Fibroblast of upper back skin (primary cell): Measurements from ENCODE around the gene ZSWIM8.
"Not testable (repeated sequence)": the region's sequence is repeated elsewhere in the genome, so short reads cannot be mapped to it uniquely, and the experiment has no call there.

Source experiments
- DNase-seq: peaks from one replicate; pipeline ENCODE4 v3.0.0-alpha.2; 2013

ZSWIM8 gene

DNA sequence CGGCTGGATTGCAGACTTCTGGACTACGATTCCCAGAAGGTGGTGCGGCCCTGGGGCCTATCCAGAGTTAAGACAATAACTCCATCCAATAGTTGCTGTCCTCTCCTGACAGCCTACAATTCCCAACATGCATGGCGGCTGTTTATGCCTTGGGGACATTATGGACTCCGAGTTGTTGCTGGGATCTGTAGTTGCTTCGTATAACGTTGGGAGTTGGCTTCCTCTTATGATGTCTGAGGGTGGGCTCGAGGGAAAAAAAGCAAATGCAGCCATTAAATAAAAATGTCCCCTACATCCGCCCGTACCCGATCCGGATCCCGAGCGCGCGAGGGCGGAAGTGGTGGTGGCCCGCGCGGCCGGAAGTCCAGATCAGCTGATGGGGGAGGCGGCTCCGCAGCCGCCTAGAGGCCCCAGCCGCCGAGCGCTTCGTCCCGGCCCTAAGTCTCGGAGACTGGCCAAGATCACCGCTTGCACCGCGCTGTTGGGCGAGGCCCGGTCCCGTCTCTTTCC is at the start of gene ZSWIM8:
Gene ZSWIM8, plus strand, starts transcription at position 396 of the 510 bp plus-strand sequence. CDS start 273 bp downstream, outside the sequence.
- peak; percentile 95 for DNase-seq

DNA sequence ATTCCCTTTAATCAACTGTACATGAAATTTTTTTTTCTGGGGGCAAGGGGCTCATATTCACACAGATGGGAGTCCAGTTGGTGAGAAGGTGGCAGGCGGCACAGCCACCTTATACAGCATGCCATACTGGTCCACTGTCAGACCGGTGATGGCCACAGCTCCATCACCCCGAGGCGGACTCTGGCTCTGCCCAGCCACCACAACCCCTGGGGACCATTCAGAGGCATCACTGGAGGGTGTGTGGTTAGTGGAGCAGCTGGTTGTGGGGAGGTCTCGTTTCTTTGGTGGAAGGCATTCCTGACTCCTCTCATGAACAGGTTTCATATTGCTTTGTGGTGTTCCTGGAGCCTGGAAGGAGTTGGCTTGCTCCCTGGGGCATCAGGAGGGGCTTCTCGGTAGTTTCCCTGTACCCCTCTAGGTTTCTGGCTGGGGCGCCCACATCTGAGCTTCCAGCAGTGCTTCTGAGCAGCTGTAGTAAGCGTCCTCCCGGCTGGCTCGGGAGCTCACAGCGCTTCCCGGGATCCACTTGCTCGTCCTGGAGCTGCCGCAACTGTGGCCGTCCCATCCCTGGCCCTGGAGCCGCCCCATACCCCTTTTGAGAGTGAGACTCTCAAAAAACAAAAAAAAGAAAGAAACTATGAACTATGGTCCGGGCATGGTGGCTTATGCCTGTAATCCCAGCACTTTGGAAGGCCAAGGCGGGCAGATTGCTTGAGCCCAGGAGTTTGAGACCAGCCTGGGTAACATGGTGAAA is 44.7 kb upstream of the ZSWIM8 start:
- DNase-seq, result not testable (repeated sequence)

GRCh38 chr10:73742454-73742734 is 43.0 kb upstream of the ZSWIM8 start:
- no peak for DNase-seq

- no peak for DNase-seq
These were observed 42.0 kb upstream of the ZSWIM8 start for GRCh38 chr10:73743327-73743904.

DNA sequence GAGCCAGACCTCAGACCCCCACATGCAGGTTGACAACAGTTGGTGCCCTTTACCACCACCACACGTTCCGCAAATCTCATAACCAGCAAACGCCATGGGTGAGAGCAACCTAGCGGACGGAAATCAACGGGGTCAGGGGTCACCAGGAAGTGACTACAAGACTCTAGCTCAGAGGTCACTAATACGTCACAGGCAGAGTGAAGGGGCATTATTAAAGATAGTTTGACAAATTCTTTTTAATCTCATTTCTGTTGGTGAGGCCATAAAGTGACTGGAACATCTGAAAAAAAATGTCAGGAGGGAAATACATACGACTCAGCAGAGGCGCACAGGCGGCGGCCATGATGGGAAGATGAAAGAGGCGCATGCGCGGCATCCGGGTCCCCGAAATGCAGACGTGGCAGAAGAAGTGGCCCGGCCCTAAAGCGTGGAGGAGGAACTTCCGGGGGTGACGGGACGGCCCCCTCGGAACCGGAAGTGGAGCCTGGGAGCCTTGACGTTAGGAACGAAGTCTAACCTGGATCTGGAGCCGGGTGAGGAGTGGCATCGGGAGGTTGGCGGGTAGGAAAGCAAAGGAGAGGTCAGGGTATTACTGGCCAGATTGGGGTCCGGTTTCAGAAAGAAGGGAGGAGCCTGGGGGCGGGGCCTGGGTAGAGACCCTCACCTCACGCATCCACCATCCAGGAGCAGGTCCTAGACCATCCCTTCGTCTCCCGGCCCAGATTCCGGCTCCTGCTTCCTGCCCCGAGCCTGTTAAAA is 41.3 kb upstream of the ZSWIM8 start, which contains the start of gene SEC24C:
Gene SEC24C, plus strand, starts transcription at position 468 of the 759 bp plus-strand sequence. CDS start 2,461 bp downstream, outside the sequence.
- DNase-seq, result peak; percentile 97

DNA sequence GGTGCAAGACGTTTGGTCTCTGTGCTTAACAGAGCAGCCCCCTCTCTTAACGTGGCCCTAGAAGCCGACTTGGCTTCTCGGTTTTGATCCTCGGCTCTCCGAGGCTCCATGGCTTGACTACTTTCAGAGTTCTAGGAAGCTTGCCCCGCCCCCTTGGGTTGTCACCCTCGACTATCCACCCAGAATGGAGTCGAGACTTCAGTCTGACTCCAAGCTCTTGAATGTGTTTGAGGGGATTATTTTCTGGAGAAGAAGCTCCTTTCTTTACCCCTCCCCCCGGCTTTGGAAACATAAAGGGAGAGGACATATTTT is 40.8 kb upstream of the ZSWIM8 start:
- DNase-seq, result peak; percentile 57

DNA sequence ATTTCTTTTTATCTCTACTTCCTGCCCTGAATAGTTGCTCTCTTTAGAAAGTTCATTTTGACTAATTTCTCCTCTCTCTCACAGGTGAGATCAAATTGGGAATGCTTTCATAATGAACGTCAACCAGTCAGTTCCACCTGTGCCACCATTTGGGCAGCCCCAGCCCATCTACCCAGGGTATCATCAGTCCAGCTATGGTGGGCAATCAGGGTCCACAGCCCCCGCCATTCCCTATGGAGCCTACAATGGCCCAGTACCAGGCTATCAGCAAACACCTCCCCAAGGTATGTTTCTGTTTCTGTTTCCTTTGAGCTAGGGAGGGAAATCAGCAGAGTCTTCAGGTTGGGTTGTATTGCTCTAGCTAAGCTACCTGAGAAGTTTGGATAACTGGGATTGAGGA is 38.7 kb upstream of the ZSWIM8 start:
- no peak for DNase-seq

DNA sequence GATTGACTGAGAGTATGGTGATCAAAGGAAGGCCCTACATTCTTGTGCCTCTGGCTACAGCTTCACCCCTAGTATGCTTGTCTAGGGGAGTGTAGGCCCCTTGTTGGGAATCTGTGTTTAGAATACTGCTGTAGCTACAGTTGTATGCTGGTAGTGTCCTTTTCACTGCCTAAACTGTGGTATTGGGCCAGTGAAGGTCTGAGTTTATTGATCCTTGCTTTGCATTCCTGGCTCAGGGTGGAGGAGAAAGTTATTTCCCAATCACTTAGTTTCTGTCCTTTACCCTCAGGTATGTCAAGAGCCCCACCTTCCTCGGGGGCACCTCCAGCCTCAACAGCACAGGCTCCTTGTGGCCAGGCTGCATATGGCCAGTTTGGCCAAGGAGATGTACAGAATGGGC is 34.6 kb upstream of the ZSWIM8 start:
- DNase-seq, result no peak

- no peak for DNase-seq
These were observed 29.2 kb upstream of the ZSWIM8 start for GRCh38 chr10:73756183-73756582.

GRCh38 chr10:73758704-73759511 is 26.5 kb upstream of the ZSWIM8 start:
- DNase-seq, result no peak

GRCh38 chr10:73759512-73760115 is 25.8 kb upstream of the ZSWIM8 start:
- no peak for DNase-seq

DNA sequence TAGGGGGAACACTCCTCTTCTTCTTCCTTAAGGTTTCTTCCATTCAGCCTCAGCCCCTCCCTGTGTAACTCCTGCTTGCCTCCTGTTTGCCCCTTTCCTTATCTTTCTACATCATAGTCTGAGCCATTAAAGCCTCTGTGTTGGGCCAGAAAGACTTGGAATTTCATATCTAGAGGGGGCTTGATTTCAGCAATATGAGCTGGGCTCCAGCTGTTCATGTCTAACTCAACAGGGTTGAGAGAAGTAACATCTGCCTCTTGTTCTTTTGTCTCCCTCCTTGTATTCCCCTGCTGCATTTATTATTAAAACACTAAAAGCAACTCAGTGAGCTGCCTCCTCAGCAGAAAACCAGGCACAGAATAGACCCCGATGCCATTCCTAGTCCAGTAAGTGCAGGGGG is 23.6 kb upstream of the ZSWIM8 start:
- no peak for DNase-seq

- DNase-seq, result peak; percentile 58
These were observed 22.5 kb upstream of the ZSWIM8 start for GRCh38 chr10:73762915-73763314.

DNA sequence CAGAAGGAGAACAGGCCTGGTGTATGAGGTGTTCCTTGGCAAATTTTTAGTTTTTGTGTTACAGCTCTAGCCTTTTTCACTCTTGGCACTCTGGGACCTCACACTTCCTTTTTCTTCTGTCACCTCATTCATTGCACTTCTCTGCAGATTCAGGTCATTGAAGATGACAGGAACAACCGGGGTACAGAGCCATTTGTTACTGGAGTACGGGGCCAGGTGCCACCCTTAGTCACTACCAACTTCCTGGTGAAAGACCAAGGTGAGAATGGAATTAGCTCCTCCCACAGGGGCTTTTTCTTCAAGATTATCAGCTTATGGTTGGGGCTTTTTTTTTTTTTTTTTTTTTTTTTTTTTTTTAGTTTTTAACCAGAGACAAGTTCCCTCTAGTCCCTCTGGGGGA is 22.1 kb upstream of the ZSWIM8 start:
- DNase-seq, result no peak

DNA sequence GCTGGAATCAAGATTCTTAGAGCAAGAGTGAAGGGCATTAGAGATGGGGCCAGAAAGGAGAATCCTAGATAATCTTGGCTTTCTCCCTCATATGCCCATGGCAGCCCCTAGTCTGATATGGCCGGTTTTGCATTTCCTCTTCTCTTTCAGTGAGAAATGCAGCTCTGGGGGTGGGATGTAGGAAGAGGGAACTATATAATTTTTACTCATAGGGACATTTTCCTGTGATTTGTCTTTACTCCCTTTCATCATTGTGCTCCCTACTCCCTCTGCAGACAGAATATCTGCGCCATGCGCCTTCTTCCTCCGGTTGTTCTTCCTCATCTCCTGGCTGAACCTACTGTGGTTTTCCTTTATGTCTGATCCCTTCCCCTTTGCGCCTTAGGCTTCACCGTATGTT is 20.3 kb upstream of the ZSWIM8 start:
- DNase-seq, result no peak

DNA sequence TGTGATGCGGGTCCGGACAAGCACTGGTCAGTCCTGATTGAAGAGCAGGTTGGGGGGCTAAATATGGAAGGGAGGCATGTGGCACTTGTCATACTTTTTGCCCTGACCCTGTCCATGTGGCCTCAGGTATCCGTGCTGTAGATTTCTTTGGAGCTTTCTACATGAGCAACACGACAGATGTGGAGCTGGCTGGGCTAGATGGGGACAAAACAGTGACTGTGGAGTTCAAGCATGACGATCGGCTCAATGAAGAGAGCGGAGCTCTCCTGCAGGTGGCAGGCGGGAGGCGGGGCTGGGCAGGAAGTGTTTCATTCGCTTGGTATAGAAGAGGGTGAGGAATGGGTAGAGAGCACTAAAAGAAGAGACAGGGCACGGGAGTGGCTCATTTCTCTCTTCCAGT is 16.5 kb upstream of the ZSWIM8 start:
- no peak for DNase-seq

- DNase-seq, result no peak
These were observed 16.0 kb upstream of the ZSWIM8 start for GRCh38 chr10:73769396-73769795.

- peak; percentile 16 for DNase-seq
These were observed 13.6 kb upstream of the ZSWIM8 start for GRCh38 chr10:73771722-73772280.

DNA sequence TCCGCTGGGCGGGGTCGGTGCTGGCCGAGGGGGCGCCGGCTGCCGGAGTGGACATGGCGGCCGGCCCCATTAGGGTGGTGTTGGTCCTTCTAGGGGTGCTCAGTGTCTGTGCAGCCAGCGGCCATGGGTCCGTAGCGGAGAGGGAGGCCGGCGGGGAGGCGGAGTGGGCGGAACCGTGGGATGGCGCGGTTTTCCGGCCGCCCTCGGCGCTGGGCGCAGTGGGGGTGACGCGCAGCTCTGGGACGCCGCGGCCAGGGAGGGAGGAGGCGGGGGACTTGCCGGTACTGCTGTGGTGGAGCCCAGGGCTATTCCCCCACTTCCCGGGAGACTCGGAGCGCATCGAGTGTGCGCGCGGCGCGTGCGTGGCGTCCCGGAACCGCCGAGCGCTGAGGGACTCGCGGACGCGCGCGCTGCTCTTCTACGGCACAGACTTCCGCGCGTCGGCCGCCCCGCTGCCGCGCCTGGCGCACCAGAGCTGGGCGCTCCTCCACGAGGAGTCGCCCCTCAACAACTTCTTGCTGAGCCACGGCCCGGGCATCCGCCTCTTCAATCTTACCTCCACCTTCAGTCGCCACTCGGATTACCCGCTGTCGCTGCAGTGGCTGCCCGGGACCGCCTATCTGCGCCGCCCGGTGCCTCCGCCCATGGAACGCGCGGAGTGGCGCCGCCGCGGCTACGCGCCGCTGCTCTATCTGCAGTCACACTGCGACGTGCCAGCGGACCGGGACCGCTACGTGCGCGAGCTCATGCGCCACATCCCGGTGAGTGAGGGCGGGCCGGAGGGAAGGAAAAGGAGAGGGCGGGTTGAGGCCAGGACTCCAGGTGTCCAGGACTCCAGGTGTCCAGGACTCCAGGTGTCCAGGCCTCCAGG is 12.9 kb upstream of the ZSWIM8 start:
- DNase-seq, result peak; percentile 82

DNA sequence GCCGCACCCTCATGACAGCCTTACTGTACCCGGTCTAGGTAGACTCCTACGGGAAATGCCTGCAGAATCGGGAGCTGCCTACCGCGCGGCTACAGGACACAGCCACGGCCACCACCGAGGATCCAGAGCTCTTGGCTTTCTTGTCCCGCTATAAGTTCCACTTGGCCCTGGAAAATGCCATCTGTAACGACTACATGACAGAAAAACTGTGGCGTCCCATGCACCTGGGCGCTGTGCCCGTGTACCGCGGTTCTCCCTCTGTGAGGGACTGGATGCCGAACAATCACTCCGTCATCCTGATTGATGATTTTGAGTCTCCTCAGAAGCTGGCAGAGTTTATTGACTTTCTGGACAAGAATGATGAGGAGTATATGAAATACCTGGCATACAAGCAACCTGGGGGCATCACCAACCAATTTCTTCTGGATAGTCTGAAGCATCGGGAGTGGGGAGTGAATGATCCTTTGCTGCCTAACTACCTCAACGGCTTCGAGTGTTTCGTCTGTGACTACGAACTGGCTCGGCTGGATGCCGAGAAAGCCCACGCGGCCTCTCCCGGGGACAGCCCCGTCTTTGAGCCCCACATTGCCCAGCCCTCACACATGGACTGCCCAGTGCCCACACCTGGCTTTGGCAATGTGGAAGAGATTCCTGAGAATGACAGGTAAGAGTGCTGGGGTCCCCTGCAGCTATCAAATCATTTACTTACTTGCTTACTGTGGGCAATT is 12.1 kb upstream of the ZSWIM8 start:
- no peak for DNase-seq

DNA sequence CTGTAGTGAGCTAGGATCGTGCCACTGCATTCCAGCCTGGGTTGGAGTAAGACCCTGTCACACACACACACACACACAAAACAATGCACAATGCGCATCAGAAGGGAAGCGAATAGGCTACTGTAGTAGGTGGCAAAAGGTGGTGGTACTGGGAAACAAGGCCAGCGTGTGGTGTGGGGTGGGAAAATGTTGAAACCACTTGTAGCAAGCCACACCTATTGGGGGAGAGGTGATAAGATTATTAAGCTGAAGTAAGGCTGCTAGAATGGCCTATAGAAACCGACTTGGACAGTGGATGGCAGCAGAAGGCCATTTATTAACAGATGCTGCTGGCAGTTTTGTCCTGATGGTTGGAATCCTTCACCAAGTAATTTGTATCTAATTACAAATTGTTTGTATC is 10.8 kb upstream of the ZSWIM8 start:
- peak; percentile 20 for DNase-seq
